Karpas-422 (cell line): ENCODE measurements around the gene SSNA1. TPM values are rescaled to one million over a fixed set of nuclear protein-coding genes. Genes with fewer than 3 reads are reported as not detected.

Experiments
- DNase-seq: peaks from one replicate; pipeline ENCODE4 v3.0.0-alpha.2; 2015
- H2AFZ ChIP-seq: fragments of 200-600 bp; sonication (generic); 2 replicates; pipeline ENCODE4 v1.6.1; 2014; ENCODE audit warnings: antibody characterized with exemption, low read length, mixed read lengths
- H3K27ac ChIP-seq: fragments of 200-600 bp; sonication (generic); 2 replicates; pipeline ENCODE4 v1.5.1; 2014; ENCODE audit warnings: mild to moderate bottlenecking, low read length, moderate library complexity
- H3K27me3 ChIP-seq: fragments of 200-600 bp; sonication (generic); 2 replicates; pipeline ENCODE4 v1.6.1; 2014; ENCODE audit warnings: low read length, mixed read lengths
- H3K36me3 ChIP-seq: fragments of 200-600 bp; sonication (generic); 2 replicates; pipeline ENCODE4 v1.6.1; 2014; ENCODE audit warnings: low read length, mixed read lengths; ENCODE audit not compliant: insufficient read depth
- H3K4me1 ChIP-seq: fragments of 200-600 bp; sonication (generic); 2 replicates; pipeline ENCODE4 v1.6.1; 2014; ENCODE audit warnings: mild to moderate bottlenecking, low read length, mixed read lengths
- H3K4me2 ChIP-seq: fragments of 200-600 bp; sonication (generic); 2 replicates; pipeline ENCODE4 v1.6.1; 2014; ENCODE audit warnings: low read length, low read depth, mild to moderate bottlenecking; ENCODE audit not compliant: poor library complexity, severe bottlenecking
- H3K4me3 ChIP-seq: fragments of 200-600 bp; sonication (generic); 2 replicates; pipeline ENCODE4 v1.5.1; 2014; ENCODE audit warnings: mild to moderate bottlenecking, antibody characterized with exemption, low read length, mixed read lengths
- H3K79me2 ChIP-seq: fragments of 200-600 bp; sonication (generic); 2 replicates; pipeline ENCODE4 v1.6.1; 2014; ENCODE audit warnings: mild to moderate bottlenecking, low read length, mixed read lengths
- H3K9ac ChIP-seq: fragments of 200-600 bp; sonication (generic); 2 replicates; pipeline ENCODE4 v1.6.0; 2014; ENCODE audit warnings: low read length
- H3K9me2 ChIP-seq: fragments of 200-600 bp; sonication (generic), shearing (Covaris generic); replicated peaks from 2 replicates; pipeline ENCODE4 v1.6.0; 2014; ENCODE audit warnings: mild to moderate bottlenecking, low read length, moderate library complexity; ENCODE audit not compliant: insufficient read depth
- H3K9me3 ChIP-seq: fragments of 300-700, 200-600 bp; sonication (generic); 2 replicates; pipeline ENCODE4 v1.6.1; 2014; ENCODE audit warnings: low read length, mixed read lengths
- H4K20me1 ChIP-seq: fragments of 200-600 bp; sonication (generic); 2 replicates; pipeline ENCODE4 v1.6.1; 2014; ENCODE audit warnings: mild to moderate bottlenecking, antibody characterized with exemption, low read length, low read depth; ENCODE audit not compliant: insufficient read depth
- total RNA-seq: library from RNA; depleted of rRNA; stranded (reverse); fragments of >200 nt; shearing (Covaris generic); gene quantifications from 2 replicates; pipeline ENCODE4 v1.2.3, GENCODE V29; 2014; ENCODE audit warnings: low replicate concordance

SSNA1 gene
- total RNA-seq, 1 experiment from 2014 or later = 48.9 TPM

GRCh38 chr9:137226338-137227053, 38.0 kb downstream of the SSNA1 start:
- Histone ChIP-seq H4K20me1 (no peaks in the 10 kb centered on the region), H3K27ac (no peak overlapping the region), H3K9me2 (no peaks in the 10 kb centered on the region), H2AFZ (no peak overlapping the region), H3K4me3 (no peak overlapping the region), H3K79me2 (no peaks in the 10 kb centered on the region), H3K9me3 (no peaks in the 10 kb centered on the region), H3K36me3 (no peaks in the 10 kb centered on the region), H3K4me1 (peaks cover 22% of the 10 kb centered on the region), H3K27me3 (no peaks in the 10 kb centered on the region), H3K9ac (no peak overlapping the region), H3K4me2 (no peak overlapping the region)
- no peak for DNase-seq

DNA sequence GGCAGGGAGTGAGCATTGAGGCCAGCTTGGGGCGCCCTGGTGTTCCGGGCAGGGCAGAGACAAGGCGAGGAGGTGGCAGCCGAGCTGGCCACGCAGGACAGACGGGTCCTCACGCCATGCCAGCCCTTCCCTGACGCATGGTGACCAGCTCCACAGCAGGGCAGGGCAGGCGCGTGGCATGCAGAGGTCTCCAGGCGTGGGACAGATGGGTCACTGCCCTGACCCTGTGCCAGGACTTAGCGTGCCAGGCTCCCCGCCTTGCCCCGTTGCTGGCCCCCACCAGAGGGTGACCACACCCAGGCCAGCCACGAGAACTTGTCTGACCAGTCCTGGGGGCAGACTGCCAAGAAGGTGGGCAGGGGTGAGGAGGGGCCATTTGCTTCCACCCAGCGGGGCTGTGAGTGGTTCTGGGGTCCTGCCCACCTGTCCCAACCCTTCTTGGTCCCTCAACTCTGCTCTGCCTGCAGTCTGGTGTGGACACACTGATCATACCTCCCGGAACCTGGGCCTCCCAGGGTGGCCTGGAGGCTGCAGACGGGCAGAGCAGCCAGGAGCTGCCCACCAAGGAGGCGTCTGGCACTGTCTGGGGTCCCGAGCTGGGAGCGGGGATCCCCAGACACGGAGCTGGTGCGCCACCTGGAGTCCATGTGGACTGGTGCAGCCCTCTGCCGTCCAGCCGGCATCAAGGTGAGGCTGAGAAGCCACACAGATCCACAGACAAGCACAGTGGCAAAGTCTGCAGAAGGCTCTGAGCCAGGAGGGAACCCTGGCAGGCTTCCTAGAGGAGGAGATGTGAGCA, 38.8 kb downstream of the SSNA1 start, which contains the start of gene RNF224:
Gene RNF224, plus strand, starts transcription at position 449 of the 799 bp plus-strand sequence. CDS start 834 bp downstream, outside the sequence.
- peak; percentile 95 for DNase-seq
- Histone ChIP-seq H3K27ac (no peak within 1 kb of the TSS), H3K4me1 (peaks cover 22% of the 10 kb centered on the region), H3K9ac (no peak within 1 kb of the TSS), H3K4me2 (no peak within 1 kb of the TSS), H2AFZ (no peak within 1 kb of the TSS), H3K36me3 (no peaks in the 10 kb centered on the region), H3K27me3 (no peaks in the 10 kb centered on the region), H3K9me3 (no peaks in the 10 kb centered on the region), H4K20me1 (no peaks in the 10 kb centered on the region), H3K79me2 (no peaks in the 10 kb centered on the region), H3K4me3 (no peak within 1 kb of the TSS), H3K9me2 (no peaks in the 10 kb centered on the region)

DNA sequence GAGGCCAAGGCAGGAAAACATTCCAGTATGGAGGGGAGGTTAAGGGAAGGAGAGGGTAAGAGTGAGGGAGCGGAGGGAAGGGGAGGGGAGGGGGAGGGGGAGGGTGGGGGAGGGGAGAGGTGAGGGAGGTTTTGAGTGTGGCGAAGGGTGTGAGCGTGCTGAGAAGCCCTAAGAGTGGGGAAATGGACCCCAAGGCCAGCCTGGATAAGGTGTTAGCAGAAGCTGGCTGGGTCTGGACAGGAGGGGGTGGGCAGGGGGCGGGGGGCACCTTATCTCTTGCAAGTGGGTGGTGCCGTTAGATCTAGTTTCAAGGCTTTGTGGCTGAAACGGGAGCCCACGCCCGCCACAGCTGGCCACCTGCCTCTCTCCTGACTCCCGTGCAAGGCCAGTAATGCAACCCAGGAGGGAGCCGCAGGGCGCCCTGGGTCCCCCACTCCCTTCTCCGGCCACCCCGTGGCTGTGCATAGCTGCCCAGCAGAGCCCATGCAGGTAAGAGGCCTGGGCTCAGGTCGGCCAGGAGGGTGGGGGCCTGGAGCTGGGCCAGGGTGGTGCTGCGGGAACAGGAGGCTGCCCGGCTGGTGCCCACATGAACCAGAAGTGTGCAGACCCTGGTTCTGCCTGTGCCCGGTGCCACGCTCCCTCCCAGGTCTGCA, 39.5 kb downstream of the SSNA1 start:
- no peak overlapping the region for H3K4me2 ChIP-seq
- DNase-seq = no peak
- H4K20me1 ChIP-seq = no peaks in the 10 kb centered on the region
- H3K79me2 ChIP-seq = no peaks in the 10 kb centered on the region
- no peak overlapping the region for H2AFZ ChIP-seq
- H3K4me3 ChIP-seq = no peak overlapping the region
- H3K27ac ChIP-seq = no peak overlapping the region
- H3K27me3 ChIP-seq = no peaks in the 10 kb centered on the region
- peaks cover 15% of the 10 kb centered on the region for H3K4me1 ChIP-seq
- H3K9me3 ChIP-seq = no peaks in the 10 kb centered on the region
- H3K9ac ChIP-seq = no peak overlapping the region
- no peaks in the 10 kb centered on the region for H3K9me2 ChIP-seq
- H3K36me3 ChIP-seq = no peaks in the 10 kb centered on the region

GRCh38 chr9:137228506-137228967, 40.1 kb downstream of the SSNA1 start:
- H3K4me2 ChIP-seq = no peak overlapping the region
- no peaks in the 10 kb centered on the region for H3K79me2 ChIP-seq

GRCh38 chr9:137228968-137229896, 40.8 kb downstream of the SSNA1 start:
- H3K9ac ChIP-seq = no peak overlapping the region
- H3K9me2 ChIP-seq = no peaks in the 10 kb centered on the region
- no peak overlapping the region for H3K4me3 ChIP-seq
- no peak overlapping the region for H3K4me2 ChIP-seq
- no peaks in the 10 kb centered on the region for H3K36me3 ChIP-seq
- H3K27ac ChIP-seq = no peak overlapping the region
- H4K20me1 ChIP-seq = peaks cover 2% of the 10 kb centered on the region; the same call in 1 of the 2 replicates
- no peaks in the 10 kb centered on the region for H3K27me3 ChIP-seq
- H3K9me3 ChIP-seq = no peaks in the 10 kb centered on the region
- H3K79me2 ChIP-seq = no peaks in the 10 kb centered on the region
- no peak overlapping the region for H2AFZ ChIP-seq
- H3K4me1 ChIP-seq = peaks cover 10% of the 10 kb centered on the region
- no peak for DNase-seq

More at GRCh38 chr9:137228506-137228967, 40.1 kb downstream of the SSNA1 start:
- Histone ChIP-seq H3K4me1 (peaks cover 13% of the 10 kb centered on the region), H3K27me3 (no peaks in the 10 kb centered on the region), H3K4me3 (no peak overlapping the region), H3K9me3 (no peaks in the 10 kb centered on the region), H2AFZ (no peak overlapping the region), H3K36me3 (no peaks in the 10 kb centered on the region), H3K9me2 (no peaks in the 10 kb centered on the region), H3K9ac (no peak overlapping the region), H3K27ac (no peak overlapping the region), H4K20me1 (no peaks in the 10 kb centered on the region)
- no peak for DNase-seq

DNA sequence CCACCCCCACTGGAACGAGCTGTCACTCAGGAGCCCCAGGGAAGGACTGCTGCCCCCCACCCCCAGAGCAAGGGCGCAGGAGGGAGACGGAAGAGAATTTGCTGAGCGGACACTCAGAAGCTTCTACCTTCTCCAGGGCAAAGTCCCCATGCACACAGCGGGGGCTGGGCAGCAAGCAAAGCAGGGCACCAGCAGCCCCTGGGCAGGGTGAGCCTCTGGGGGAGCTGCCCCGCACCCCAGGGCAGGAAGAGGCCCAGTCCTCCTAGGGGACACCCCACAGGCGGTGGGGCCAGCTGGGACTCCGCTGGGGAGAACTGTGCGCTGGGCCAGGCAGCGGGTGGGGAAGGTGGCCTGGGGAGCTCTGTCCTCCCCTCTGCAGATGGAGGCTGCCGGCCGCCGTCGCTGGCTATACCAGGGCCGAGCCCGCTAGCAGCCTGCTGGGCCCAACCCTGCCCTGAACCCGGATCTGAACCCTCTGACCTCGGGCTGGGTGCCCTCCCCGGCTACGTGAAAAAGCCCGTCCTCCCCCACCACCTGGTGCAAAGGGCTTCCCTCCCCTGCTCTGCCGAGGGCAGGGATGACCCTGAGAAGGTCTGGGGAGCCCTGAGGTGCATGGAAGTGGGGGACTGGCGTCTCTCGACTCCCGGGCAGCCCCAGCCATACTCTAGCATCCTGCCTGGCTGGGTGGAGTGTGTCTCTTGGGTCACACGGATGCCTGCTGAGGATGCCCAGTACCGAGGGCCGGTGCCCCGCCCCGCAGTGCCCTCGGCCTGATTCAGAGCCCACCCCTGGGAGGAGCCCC, 41.6 kb downstream of the SSNA1 start:
- H3K4me1 ChIP-seq = peaks cover 13% of the 10 kb centered on the region
- peaks cover 10% of the 10 kb centered on the region; the same call in 1 of the 2 replicates for H4K20me1 ChIP-seq
- H3K27me3 ChIP-seq = no peaks in the 10 kb centered on the region
- H3K79me2 ChIP-seq = no peaks in the 10 kb centered on the region
- no peak overlapping the region for H2AFZ ChIP-seq
- H3K9me3 ChIP-seq = no peaks in the 10 kb centered on the region
- no peak overlapping the region for H3K4me2 ChIP-seq
- no peaks in the 10 kb centered on the region for H3K9me2 ChIP-seq
- DNase-seq = no peak
- H3K9ac ChIP-seq = no peak overlapping the region
- H3K4me3 ChIP-seq = no peak overlapping the region
- no peaks in the 10 kb centered on the region for H3K36me3 ChIP-seq
- H3K27ac ChIP-seq = no peak overlapping the region

DNA sequence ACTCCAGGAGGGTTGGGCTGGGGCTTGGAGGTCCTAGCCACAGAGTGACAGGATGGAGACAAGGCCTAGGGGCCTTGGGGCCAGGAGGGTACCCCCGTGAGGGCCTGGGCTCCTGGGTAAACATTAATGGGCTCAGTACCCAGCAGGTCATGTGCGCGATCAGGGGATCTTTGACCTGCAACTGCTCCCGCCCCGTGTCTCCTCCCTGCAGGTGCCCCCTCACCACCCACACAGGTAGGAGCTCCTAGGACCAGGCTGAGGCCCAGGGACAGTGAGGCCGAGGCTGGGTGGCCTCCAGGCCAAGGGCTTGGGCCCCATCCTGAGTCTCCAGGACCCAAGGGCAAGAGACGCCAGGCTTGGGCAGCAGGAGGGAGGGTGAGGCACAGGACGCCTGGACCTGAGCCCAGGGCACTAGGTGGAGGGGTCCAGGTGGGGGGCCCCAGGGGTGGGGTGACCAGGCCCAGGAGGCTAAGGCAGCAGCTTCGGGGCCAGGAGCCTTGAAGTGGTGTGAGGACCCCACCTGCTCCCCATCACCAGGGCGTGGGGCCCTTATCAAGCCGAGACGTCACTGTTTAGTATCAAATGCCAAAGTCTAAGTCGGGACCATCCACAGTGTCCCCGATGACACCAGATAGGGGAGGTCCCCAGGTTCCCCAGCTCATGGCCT, 42.4 kb downstream of the SSNA1 start, which contains the start of gene SLC34A3:
Gene SLC34A3, plus strand, starts transcription at position 197 of the 667 bp plus-strand sequence. CDS start 802 bp downstream, outside the sequence.
- H3K9ac ChIP-seq = no peak within 1 kb of the TSS

More for the DNA sequence above, 42.4 kb downstream of the SSNA1 start, which contains the start of gene SLC34A3:
- Histone ChIP-seq H3K27ac (no peak within 1 kb of the TSS), H3K4me1 (peaks cover 19% of the 10 kb centered on the region), H3K4me2 (no peak within 1 kb of the TSS), H3K9me3 (no peaks in the 10 kb centered on the region), H4K20me1 (peaks cover 18% of the 10 kb centered on the region; the same call in 1 of the 2 replicates), H2AFZ (no peak within 1 kb of the TSS), H3K27me3 (no peaks in the 10 kb centered on the region), H3K4me3 (no peak within 1 kb of the TSS), H3K36me3 (no peaks in the 10 kb centered on the region), H3K79me2 (no peaks in the 10 kb centered on the region), H3K9me2 (no peaks in the 10 kb centered on the region)
- no peak for DNase-seq
